HFFc6 (cell line): ENCODE data around the gene SLC22A3. TPM values are rescaled to one million over a fixed set of nuclear protein-coding genes. Genes with fewer than 3 reads are reported as not detected.

Source experiments
- DNase-seq: peaks from one replicate; pipeline ENCODE4 v3.0.0-alpha.2; 2018
- H3K27ac Mint-ChIP-seq: 2 replicates; pipeline ENCODE4 v1.8.0; 2020; ENCODE audit warnings: mild to moderate bottlenecking, mixed read lengths
- H3K27me3 Mint-ChIP-seq: 2 replicates; pipeline ENCODE4 v1.8.0; 2021; ENCODE audit warnings: mild to moderate bottlenecking, moderate library complexity, mixed read lengths; ENCODE audit not compliant: insufficient read depth
- H3K36me3 Mint-ChIP-seq: 2 replicates; pipeline ENCODE4 v1.8.0; 2021; ENCODE audit warnings: low read depth, mixed read lengths
- H3K4me1 Mint-ChIP-seq: 2 replicates; pipeline ENCODE4 v1.8.0; 2020; ENCODE audit warnings: low read depth, mixed read lengths
- H3K4me3 Mint-ChIP-seq: 2 replicates; pipeline ENCODE4 v1.8.0; 2020; ENCODE audit warnings: mild to moderate bottlenecking, moderate library complexity, mixed read lengths
- H3K9me3 Mint-ChIP-seq: 2 replicates; pipeline ENCODE4 v1.8.0; 2020; ENCODE audit warnings: mild to moderate bottlenecking, mixed read lengths
- CTCF ChIP-seq: fragments of 200-600 bp; sonication (generic); IDR thresholded peaks from 2 replicates; pipeline ENCODE4 v1.5.0; 2021; ENCODE audit warnings: antibody characterized with exemption, mild to moderate bottlenecking
- total RNA-seq, 6 experiments: library from RNA; stranded (reverse); fragmentation: NEBNext Ultra II Directional; extraction: Animal tissue kit (Norgen Biotek cat#: 25700); gene quantifications; 2 replicates in 1 of 6; 3 replicates in 5 of 6; pipeline ENCODE4 v1.2.3, GENCODE V29; 2021

SLC22A3 gene
- total RNA-seq, 6 experiments from 2014 or later = not detected

- H3K27me3 Mint-ChIP-seq = peaks cover 1% of the 10 kb centered on the region; the same call in 1 of the 2 replicates
- H3K27ac Mint-ChIP-seq = no peak overlapping the region
- no peaks in the 10 kb centered on the region for H3K36me3 Mint-ChIP-seq
- no peak for DNase-seq
- no peaks in the 10 kb centered on the region for H3K4me1 Mint-ChIP-seq
- no peak overlapping the region for H3K4me3 Mint-ChIP-seq
- TF ChIP-seq CTCF = no peak
- H3K9me3 Mint-ChIP-seq = peaks cover 21% of the 10 kb centered on the region
These were observed 637 bp upstream of the SLC22A3 start for GRCh38 chr6:160347259-160348222.

GRCh38 chr6:160349020-160349441 lies 853 bp downstream of the SLC22A3 start:
- no peak for DNase-seq
- no peak for TF ChIP-seq CTCF
- H3K27me3 Mint-ChIP-seq = peaks cover 1% of the 10 kb centered on the region; the same call in 1 of the 2 replicates
- no peak overlapping the region for H3K4me3 Mint-ChIP-seq
- H3K9me3 Mint-ChIP-seq = peaks cover 27% of the 10 kb centered on the region
- no peaks in the 10 kb centered on the region for H3K4me1 Mint-ChIP-seq
- no peaks in the 10 kb centered on the region for H3K36me3 Mint-ChIP-seq
- no peak overlapping the region for H3K27ac Mint-ChIP-seq

- H3K9me3 Mint-ChIP-seq = peaks cover 27% of the 10 kb centered on the region
- no peak overlapping the region for H3K27ac Mint-ChIP-seq
- no peak for DNase-seq
- H3K4me1 Mint-ChIP-seq = no peaks in the 10 kb centered on the region
- peaks cover 1% of the 10 kb centered on the region; the same call in 1 of the 2 replicates for H3K27me3 Mint-ChIP-seq
- H3K36me3 Mint-ChIP-seq = no peaks in the 10 kb centered on the region
- no peak overlapping the region for H3K4me3 Mint-ChIP-seq
- TF ChIP-seq CTCF = no peak
These were observed 1.7 kb downstream of the SLC22A3 start for GRCh38 chr6:160349814-160350350.

GRCh38 chr6:160353950-160354496 lies 5.8 kb downstream of the SLC22A3 start:
- no peak overlapping the region for H3K27ac Mint-ChIP-seq
- H3K4me1 Mint-ChIP-seq = no peaks in the 10 kb centered on the region
- no peak overlapping the region for H3K4me3 Mint-ChIP-seq
- no peak for TF ChIP-seq CTCF
- no peaks in the 10 kb centered on the region for H3K27me3 Mint-ChIP-seq
- no peak for DNase-seq
- H3K36me3 Mint-ChIP-seq = no peaks in the 10 kb centered on the region
- H3K9me3 Mint-ChIP-seq = peaks cover 13% of the 10 kb centered on the region

- TF ChIP-seq CTCF = no peak
- no peak for DNase-seq
- no peaks in the 10 kb centered on the region for H3K27me3 Mint-ChIP-seq
- H3K4me1 Mint-ChIP-seq = no peaks in the 10 kb centered on the region
- H3K36me3 Mint-ChIP-seq = no peaks in the 10 kb centered on the region
- peaks cover 10% of the 10 kb centered on the region; the same call in 1 of the 2 replicates for H3K9me3 Mint-ChIP-seq
- H3K27ac Mint-ChIP-seq = no peak overlapping the region
- H3K4me3 Mint-ChIP-seq = no peak overlapping the region
These were observed 6.8 kb downstream of the SLC22A3 start for GRCh38 chr6:160355001-160355400.
